ENCODE measurements around the gene NOL12.
"Not testable (repeated sequence)": the region's sequence is repeated elsewhere in the genome, so short reads cannot be mapped to it uniquely, and the experiment has no call there.

NOL12 gene

GRCh38 chr22:37681001-37681424 is 5.1 kb upstream of the NOL12 start:
- no peak overlapping the region for H3K9ac ChIP-seq (ENCODE audit: insufficient read length)
- H3K27ac ChIP-seq, result no peak overlapping the region
- TF ChIP-seq POLR2AphosphoS5 (IDR thresholded peaks at IDR 0.05; ENCODE audit: borderline replicate concordance, low read depth, low read length) (no peak), FOXP2 (optimal IDR thresholded peaks at IDR 0.05; ENCODE audit: control extremely low read depth, extremely low read length, insufficient read depth) (no peak), EZH2 (IDR thresholded peaks at IDR 0.05) (no peak)
- no peak overlapping the region for H3K4me3 ChIP-seq
- DNase-seq (ENCODE audit: low read depth, low spot score), result no peak
- H3K36me3 ChIP-seq (ENCODE audit: insufficient read depth, low read length), result no peaks in the 10 kb centered on the region
- no peaks in the 10 kb centered on the region for H3K9me3 ChIP-seq (ENCODE audit: low read depth, low read length)

GRCh38 chr22:37681556-37682049 is 4.5 kb upstream of the NOL12 start:
- Histone ChIP-seq H3K36me3 (ENCODE audit: insufficient read depth, low read length) (no peaks in the 10 kb centered on the region), H3K9me3 (ENCODE audit: low read depth, low read length) (no peaks in the 10 kb centered on the region), H3K9ac (ENCODE audit: insufficient read length) (no peak overlapping the region), H3K4me3 (no peak overlapping the region), H3K27ac (no peak overlapping the region)
- no peak for DNase-seq (ENCODE audit: low read depth, low spot score)
- TF ChIP-seq POLR2AphosphoS5 (IDR thresholded peaks at IDR 0.05; ENCODE audit: borderline replicate concordance, low read depth, low read length) (no peak), FOXP2 (optimal IDR thresholded peaks at IDR 0.05; ENCODE audit: control extremely low read depth, extremely low read length, insufficient read depth) (no peak), EZH2 (IDR thresholded peaks at IDR 0.05) (no peak)

- DNase-seq (ENCODE audit: low read depth, low spot score), result no peak
- Histone ChIP-seq H3K9me3 (ENCODE audit: low read depth, low read length) (no peaks in the 10 kb centered on the region), H3K27ac (peak overlapping the region; percentile 30; the same call in 1 of the 2 replicates), H3K9ac (ENCODE audit: insufficient read length) (no peak overlapping the region), H3K4me3 (no peak overlapping the region), H3K36me3 (ENCODE audit: insufficient read depth, low read length) (peaks cover 17% of the 10 kb centered on the region; the same call in 1 of the 2 replicates)
- TF ChIP-seq EZH2 (IDR thresholded peaks at IDR 0.05) (no peak), FOXP2 (optimal IDR thresholded peaks at IDR 0.05; ENCODE audit: control extremely low read depth, extremely low read length, insufficient read depth) (no peak), POLR2AphosphoS5 (IDR thresholded peaks at IDR 0.05; ENCODE audit: borderline replicate concordance, low read depth, low read length) (no peak)
These were observed 1.1 kb upstream of the NOL12 start for GRCh38 chr22:37684803-37685615.

GRCh38 chr22:37690407-37690806 is 4.3 kb downstream of the NOL12 start:
- Histone ChIP-seq H3K36me3 (ENCODE audit: insufficient read depth, low read length) (peaks cover 50% of the 10 kb centered on the region), H3K9ac (ENCODE audit: insufficient read length) (no peak overlapping the region), H3K4me3 (no peak overlapping the region), H3K9me3 (ENCODE audit: low read depth, low read length) (no peaks in the 10 kb centered on the region), H3K27ac (no peak overlapping the region)
- no peak for TF ChIP-seq FOXP2 (optimal IDR thresholded peaks at IDR 0.05; ENCODE audit: control extremely low read depth, extremely low read length, insufficient read depth)
- TF ChIP-seq POLR2AphosphoS5 (IDR thresholded peaks at IDR 0.05; ENCODE audit: borderline replicate concordance, low read depth, low read length), result no peak
- no peak for TF ChIP-seq EZH2 (IDR thresholded peaks at IDR 0.05)
- DNase-seq (ENCODE audit: low read depth, low spot score), result no peak

- Histone ChIP-seq H3K36me3 (ENCODE audit: insufficient read depth, low read length) (peaks cover 50% of the 10 kb centered on the region), H3K9ac (ENCODE audit: insufficient read length) (no peak overlapping the region), H3K27ac (no peak overlapping the region), H3K9me3 (ENCODE audit: low read depth, low read length) (no peaks in the 10 kb centered on the region), H3K4me3 (no peak overlapping the region)
- DNase-seq (ENCODE audit: low read depth, low spot score), result no peak
- TF ChIP-seq FOXP2 (optimal IDR thresholded peaks at IDR 0.05; ENCODE audit: control extremely low read depth, extremely low read length, insufficient read depth), result no peak
These were observed 4.9 kb downstream of the NOL12 start for GRCh38 chr22:37690901-37691504.

- Histone ChIP-seq H3K27ac (no peak overlapping the region), H3K9me3 (ENCODE audit: low read depth, low read length) (no peaks in the 10 kb centered on the region), H3K36me3 (ENCODE audit: insufficient read depth, low read length) (peaks cover 50% of the 10 kb centered on the region), H3K4me3 (no peak overlapping the region), H3K9ac (ENCODE audit: insufficient read length) (no peak overlapping the region)
- no peak for DNase-seq (ENCODE audit: low read depth, low spot score)
- TF ChIP-seq FOXP2 (optimal IDR thresholded peaks at IDR 0.05; ENCODE audit: control extremely low read depth, extremely low read length, insufficient read depth) (no peak), POLR2AphosphoS5 (IDR thresholded peaks at IDR 0.05; ENCODE audit: borderline replicate concordance, low read depth, low read length) (no peak), EZH2 (IDR thresholded peaks at IDR 0.05) (no peak)
These were observed 6.6 kb downstream of the NOL12 start for GRCh38 chr22:37692627-37693285.

GRCh38 chr22:37694131-37694530 is 8.0 kb downstream of the NOL12 start:
- H3K4me3 ChIP-seq; H3K9ac ChIP-seq (ENCODE audit: insufficient read length); DNase-seq (ENCODE audit: low read depth, low spot score); H3K9me3 ChIP-seq (ENCODE audit: low read depth, low read length); H3K27ac ChIP-seq: not testable (repeated sequence)
- peaks cover 37% of the 10 kb centered on the region for H3K36me3 ChIP-seq (ENCODE audit: insufficient read depth, low read length)

- not testable (repeated sequence) for H3K27ac ChIP-seq; DNase-seq (ENCODE audit: low read depth, low spot score); H3K9ac ChIP-seq (ENCODE audit: insufficient read length); H3K9me3 ChIP-seq (ENCODE audit: low read depth, low read length)
- H3K36me3 ChIP-seq (ENCODE audit: insufficient read depth, low read length), result peaks cover 23% of the 10 kb centered on the region
- H3K4me3 ChIP-seq, result peak overlapping the region; percentile 61
These were observed 10.1 kb downstream of the NOL12 start for GRCh38 chr22:37696260-37696656.
